GM18517 (cell line): ENCODE data around the gene USP14.
"Not testable (repeated sequence)": the region's sequence is repeated elsewhere in the genome, so short reads cannot be mapped to it uniquely, and the experiment has no call there.

ENCODE experiments used
- ATAC-seq: cut with Tn5 transposase; IDR thresholded peaks from one replicate; pipeline ENCODE4 v1.9.1; 2021; ENCODE audit warnings: mild to moderate bottlenecking, moderate library complexity; ENCODE audit not compliant: unreplicated experiment

The USP14 gene

GRCh38 chr18:158128-159036, at the start of gene USP14:
USP14 (plus strand) TSS chr18:158557; CDS start chr18:158699, 142 bp downstream.
- peak; percentile 92 for ATAC-seq

GRCh38 chr18:108665-109063, 49.7 kb upstream of the USP14 start:
- not testable (repeated sequence) for ATAC-seq

GRCh38 chr18:109130-109921, 49.0 kb upstream of the USP14 start:
- peak; percentile 30 for ATAC-seq

DNA sequence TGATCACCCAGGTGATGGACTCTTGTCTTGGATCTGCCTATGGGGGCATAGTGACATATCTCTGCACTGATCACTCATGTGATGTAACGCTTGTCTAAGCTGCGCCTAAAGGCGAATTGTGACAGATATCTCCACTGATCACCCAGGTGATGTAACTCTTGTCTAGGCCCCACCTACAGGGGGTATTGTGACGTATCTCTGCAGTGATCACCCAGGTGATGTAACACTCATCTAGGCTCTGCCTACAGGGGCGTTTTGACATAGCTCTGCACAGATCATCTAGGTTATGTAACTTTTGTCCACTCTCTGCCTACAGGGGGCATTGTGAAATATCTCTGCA, 48.5 kb upstream of the USP14 start:
- not testable (repeated sequence) for ATAC-seq

DNA sequence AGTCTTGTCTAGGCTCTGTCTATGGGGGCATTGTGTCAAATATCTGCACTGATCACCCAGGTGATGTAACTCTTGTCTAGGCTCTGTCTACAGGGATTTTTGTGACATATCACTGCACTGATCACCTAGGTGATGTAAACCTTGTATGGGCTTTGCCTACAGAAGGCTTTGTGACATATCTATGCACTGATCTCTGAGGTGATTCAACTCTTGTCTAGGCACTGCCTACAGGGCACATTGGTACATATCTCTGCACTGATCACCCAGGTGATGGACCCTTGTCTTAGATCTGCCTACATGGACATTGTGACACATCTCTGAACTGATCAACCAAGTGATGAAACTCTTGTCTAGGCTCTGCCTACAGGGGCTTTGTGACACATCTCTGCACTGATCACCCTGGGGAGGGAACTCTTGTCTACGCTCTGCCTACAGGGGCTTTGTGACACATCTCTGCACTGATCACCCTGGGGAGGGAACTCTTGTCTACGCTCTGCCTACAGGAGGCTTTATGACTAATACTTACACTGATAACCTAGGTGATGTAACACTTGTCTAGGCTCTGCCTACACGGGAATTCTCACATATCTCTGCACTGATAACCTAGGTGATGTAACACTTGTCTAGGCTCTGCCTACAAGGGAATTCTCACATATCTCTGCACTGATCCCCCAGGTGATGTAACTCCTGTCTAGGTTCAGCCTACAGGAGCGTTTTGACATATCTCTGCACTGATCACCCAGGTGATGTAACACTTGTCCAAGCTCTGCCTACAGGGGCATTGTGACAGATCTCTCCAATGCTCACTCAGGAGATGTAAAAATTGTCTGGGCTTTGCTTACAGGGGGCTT, 47.8 kb upstream of the USP14 start:
- not testable (repeated sequence) for ATAC-seq

DNA sequence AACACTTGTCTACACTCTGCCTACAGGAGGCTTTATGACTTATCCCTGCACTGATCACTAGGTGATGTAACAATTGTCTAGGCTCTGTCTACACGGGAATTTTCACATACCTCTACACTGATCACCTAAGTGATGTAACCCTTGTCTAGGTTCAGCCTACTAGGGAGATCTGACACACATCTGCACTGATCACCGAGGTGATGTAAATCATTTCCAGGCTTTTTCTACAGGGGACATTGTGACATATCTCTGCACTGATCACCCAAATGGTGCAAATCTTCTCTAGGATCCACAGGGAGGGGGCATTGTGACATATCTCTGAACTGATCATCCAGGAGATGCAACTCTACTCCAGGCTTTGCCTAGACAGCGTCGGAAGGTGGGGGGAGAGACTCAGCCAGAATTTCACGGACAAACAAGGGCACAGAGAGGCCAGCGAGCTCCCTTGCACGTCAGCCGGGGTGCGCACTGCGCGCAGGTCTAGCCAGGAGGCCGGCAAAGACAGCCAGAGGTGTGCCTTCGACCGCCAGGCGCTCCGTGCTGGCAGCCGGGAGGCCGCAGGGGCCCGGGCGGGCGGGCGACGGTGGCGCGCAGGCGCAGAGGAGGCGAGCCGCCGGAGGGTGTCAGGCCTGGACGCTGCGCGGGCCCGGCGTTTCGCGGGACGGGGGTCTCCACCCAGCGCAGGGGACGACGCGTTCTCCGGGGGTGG, 46.9 kb upstream of the USP14 start:
- no peak for ATAC-seq

DNA sequence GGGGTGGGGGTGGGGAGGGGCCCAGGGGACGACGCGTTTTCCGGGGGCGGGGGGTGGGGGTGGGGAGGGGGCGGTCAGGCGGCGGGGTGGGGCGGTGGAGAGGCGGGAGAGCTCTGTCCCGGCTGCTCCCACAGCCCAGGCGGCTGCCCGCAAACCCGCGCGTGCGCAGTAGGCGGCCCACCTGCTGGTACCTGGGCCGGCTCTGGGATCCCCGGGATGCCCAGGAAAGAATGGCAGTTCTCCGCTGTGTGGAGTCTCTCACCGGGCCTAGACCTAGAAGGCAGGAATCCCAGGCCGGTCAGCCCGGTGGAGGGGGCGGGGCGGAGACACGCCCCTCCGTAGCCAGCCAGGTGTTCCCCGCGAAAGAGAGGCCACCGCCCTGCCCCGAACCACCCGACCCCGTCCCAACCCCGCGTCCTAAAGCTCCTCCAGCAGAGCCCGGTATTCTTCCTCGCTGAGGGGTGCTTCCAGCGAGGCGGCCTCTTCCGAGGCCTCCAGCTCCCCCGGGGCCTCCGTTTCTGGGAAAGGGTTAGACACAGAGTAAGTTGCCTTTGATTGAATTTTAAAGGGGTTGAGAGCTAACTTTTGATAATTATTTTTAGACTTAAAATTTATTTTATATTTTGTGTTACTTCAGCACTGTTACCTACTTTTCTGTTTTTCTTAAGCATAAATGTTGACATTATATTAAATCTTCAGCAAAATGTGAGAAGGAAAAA, 46.2 kb upstream of the USP14 start:
- ATAC-seq, result not testable (repeated sequence)

GRCh38 chr18:120539-121260, 37.7 kb upstream of the USP14 start:
- ATAC-seq, result not testable (repeated sequence)

GRCh38 chr18:135045-135444, 23.3 kb upstream of the USP14 start:
- ATAC-seq, result no peak

- ATAC-seq, result no peak
Measured at GRCh38 chr18:136433-136832, 21.9 kb upstream of the USP14 start.

- ATAC-seq, result no peak
Measured at GRCh38 chr18:137327-137726, 21.0 kb upstream of the USP14 start.

GRCh38 chr18:140670-141266, 17.6 kb upstream of the USP14 start:
- no peak for ATAC-seq

DNA sequence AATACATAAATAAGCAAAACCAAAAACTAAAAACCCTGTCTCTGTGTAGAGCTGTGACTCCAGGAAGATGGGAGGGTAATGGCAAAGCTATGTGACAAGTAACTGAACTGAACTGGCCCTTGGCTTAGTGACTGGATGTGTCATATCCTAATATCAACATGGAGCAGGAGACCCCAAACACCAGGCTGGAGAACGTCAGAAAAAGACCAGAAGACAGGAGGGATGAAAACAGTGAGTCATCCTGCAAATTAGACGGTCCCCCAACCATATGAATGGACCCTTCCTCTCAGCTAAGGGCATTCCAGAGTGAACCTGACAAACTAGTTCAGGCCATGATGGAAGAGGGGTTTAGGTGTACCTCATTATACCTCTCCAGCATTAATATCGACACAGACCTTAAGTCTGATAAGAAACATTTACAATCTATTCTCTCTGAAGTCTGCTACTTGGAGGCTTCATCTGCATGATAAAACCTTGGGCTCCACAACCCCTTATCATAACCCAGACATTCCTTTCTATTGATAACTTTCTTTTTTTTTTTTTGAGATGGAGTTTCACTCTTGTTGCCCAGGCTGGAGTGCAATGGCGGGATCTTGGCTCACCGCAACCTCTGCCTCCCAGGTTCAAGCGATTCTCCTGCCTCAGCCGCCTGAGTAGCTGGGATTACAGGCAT, 15.6 kb upstream of the USP14 start:
- not testable (repeated sequence) for ATAC-seq

GRCh38 chr18:148841-149240, 9.5 kb upstream of the USP14 start:
- ATAC-seq, result no peak

DNA sequence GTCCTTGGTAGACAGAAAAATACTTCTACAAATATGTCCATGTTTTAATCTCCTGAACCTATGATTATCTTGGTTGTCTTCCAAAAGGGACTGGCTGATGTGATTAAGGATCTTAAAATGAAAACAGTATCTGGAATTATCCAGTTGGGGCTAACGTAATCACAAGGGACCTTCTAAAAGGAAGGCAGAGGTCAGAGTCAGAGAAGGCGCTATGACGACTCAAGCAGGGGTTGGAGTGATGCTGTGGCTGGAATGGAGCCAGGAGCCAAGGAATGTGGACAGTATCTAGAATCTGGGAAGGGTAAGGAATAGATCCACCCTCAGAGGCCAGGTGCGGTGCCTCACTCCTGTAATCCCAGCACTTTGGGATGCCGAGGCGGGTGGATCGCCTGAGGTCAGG, 4.2 kb upstream of the USP14 start:
- no peak for ATAC-seq

- ATAC-seq, result no peak
Measured at GRCh38 chr18:155688-156087, 2.7 kb upstream of the USP14 start.

DNA sequence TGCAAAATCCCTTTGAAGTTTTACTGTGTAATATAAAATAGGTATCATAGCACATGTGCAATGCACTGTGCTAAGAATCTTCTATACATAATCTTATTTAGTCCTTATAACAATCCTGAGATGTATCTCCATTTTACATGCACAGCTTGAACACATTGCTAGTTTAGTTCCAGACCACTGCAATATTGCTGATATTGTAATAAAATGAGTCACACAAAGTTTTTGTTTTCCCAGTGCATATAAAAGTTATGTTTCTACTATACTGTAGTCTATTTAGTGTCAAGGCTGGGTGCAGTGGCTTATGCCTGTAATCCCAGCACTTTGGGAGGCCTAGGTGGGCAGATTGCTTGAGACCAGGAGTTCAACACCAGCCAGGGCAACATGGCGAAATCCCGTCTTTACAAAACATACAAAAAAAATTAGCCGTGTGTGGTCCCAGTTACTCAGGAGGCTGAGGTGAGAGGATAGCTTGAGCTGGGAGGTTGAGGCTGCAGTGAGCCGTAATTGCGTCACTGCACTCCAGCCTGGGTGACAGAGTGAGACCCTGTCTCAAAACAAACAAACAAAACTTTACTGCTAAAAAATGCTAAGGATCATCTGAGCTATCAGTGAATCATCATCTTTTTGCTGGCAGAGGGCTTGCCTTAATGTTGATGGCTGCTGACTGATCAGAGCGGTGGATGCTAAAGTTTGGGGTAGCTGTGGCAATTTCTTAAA, 1.7 kb upstream of the USP14 start:
- no peak for ATAC-seq
